Medulla oblongata (tissue), 1 donor: ENCODE measurements around the gene CHL1.

Source experiments
- DNase-seq: peaks from one replicate; pipeline ENCODE4 v3.0.0-alpha.2; 2015; ENCODE audit errors: extremely low spot score

CHL1 gene

DNA sequence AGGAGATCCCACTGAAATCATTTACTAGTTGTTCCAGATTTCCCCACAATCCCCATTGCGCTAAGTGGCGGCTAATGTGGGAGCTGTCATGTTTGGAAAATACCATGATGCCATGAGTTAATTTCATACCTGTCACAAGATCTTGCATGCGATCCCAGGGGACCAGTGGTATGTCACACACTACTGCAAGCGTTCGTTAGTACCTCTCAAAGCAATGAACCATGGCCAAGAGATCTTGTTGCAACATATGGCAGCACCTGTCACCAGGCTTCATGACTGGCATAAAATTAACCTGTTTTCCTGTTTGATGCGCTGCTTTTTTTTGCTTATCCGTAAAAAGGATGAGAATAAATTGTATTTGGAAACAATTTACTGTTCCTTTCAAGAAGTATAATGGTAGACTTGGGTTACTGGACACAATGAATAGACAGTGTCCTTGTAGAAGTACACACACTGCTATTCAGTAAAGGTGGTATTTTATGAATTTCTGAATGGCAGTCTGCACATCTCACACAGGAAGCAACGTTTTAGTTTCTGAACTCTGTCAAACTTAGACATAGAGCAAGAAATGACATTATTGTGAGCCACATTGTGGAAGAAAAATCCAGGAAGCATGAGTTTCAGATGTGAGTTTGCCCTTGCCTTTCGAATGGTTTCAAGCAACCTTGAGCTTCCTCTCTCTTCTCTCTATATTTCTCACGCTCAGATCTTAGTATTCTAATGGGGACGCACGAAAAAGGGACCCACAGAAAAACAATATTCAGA is 81.9 kb downstream of the CHL1 start:
- DNase-seq = no peak

DNA sequence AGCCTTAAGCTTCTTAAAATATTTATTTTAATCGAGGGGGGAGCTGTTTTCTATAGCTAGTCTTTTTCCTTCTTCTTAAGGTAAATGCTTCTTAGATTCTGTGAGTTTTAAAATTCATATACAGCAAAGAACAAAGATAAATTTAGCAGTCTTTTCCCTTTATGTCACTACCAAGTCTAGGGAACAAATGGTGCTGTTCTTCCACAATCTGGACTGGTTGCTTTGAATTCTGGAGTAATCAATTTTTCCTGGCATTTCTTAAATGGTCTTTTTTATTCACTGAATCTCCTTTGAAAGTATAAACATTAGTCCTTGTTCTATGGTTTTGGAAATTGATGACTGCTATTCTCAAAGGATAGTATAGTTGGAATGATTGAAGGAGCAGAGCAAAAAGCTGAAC is 82.8 kb downstream of the CHL1 start:
- DNase-seq = no peak

DNA sequence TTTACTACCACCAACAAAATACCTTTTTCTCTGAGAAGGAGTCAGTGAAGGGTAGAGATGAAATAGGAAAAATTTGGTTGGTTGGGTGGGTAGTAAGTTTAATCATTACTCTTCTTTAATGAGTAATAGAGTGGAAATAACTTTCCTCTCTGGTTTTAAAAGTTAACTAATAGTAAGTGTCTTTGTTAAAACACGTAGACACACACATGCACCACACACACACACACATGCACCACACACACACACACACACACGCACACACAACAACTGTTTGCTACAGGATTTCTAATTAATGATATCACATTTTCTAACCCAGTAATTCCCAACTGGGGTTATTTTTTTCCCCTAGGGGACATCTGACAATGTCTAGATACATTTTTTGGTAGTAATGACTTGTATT is 84.1 kb downstream of the CHL1 start:
- no peak for DNase-seq

GRCh38 chr3:284322-284721 is 87.8 kb downstream of the CHL1 start:
- DNase-seq = no peak

DNA sequence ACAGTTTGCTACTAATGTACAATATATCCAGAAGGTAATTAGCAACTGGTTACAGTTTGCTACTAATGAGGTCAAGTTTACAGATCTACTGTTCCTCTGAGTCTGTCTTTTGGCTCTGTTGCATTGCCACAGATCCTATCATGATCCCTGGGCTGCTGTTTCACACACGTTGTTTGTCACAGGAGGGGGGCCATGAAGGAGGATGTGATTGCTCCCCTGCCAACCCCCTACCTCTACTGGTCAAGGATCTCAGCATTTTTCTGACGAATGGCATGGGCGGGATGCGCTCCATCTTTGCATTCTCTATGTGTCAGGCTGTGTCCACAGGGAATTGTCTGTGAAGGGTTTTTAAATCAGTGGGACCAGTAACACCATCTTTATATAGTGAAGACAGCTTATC is 91.9 kb downstream of the CHL1 start:
- no peak for DNase-seq

DNA sequence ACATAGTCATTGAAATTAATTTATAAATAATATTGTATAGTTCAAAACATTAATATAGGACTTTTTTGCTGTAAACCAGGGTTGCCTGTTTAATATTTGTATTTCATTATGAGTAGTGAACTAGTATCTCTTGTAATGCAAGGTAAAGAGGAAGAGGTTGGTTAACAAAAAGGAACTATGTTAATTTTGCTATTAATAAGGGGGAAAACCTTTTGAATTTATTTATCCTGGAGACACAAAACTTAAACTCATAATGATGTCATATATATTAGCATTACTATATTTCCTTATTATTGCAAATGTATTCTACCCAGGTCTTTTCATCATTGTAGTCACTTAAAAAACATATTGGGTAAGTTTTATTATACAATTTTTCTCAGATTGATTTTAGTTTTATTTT is 94.5 kb downstream of the CHL1 start:
- DNase-seq = no peak

GRCh38 chr3:291646-292436 is 95.3 kb downstream of the CHL1 start:
- no peak for DNase-seq

DNA sequence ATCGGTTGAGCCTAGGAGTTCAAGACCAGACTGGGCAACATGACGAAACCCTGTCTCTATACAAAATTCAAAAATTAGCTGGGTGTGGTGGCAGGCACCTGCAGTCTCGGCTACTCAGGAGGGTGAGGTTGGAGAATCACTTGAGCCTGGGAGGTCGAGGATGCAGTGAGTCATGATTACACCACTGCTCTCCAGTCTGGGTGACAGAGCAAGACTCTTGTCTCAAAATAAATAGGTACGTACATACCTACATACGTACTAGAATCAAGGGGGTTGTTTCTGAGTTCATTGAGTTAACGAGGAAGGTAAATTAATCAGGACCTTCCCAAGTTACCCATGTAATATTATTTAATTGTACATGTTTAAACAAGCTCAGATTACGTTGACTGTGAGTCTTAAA is 97.5 kb downstream of the CHL1 start:
- no peak for DNase-seq

- no peak for DNase-seq
Observed at GRCh38 chr3:294581-294980, 98.0 kb downstream of the CHL1 start.

- no peak for DNase-seq
Observed at GRCh38 chr3:295166-295565, 98.6 kb downstream of the CHL1 start.

GRCh38 chr3:297585-297984 is 101.0 kb downstream of the CHL1 start:
- no peak for DNase-seq

DNA sequence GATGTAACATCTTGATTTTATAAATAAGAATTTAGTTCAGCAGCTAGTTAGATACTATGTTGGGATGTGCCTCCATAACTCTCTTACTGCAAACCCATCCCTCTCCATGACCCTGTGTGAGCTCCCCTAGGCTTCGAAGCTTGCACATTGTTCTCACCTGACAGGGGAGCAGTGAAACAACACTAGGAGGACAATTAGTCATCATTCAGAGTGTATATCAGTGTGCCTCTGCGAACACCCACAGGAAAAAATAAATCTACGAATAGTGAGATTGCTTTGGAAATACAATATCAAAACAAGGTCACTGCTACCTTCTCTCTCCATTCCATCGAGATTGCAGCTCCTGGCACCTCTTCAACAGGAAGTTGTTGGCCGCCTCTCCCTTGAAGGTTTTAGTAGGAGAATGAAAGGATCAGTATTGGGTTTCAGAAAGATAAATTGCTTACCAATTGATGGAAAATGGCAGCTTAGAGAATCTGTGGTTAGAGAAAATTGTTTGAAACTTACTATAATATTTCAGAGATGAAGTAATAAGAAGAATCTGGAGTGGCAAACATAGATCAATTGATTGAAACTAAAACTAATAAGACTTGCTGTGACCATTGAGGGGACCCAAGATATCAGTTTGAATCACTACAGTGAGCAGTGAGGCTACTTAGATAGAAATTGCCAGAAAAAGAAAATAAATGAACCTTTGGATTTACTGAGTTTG is 103.2 kb downstream of the CHL1 start:
- no peak for DNase-seq

GRCh38 chr3:307182-307581 is 110.6 kb downstream of the CHL1 start:
- no peak for DNase-seq

GRCh38 chr3:308597-309321 is 112.2 kb downstream of the CHL1 start:
- DNase-seq = no peak

- DNase-seq = no peak
Observed at GRCh38 chr3:312160-312733, 115.7 kb downstream of the CHL1 start.

GRCh38 chr3:312911-313310 is 116.3 kb downstream of the CHL1 start:
- no peak for DNase-seq

GRCh38 chr3:317012-317411 is 120.4 kb downstream of the CHL1 start:
- no peak for DNase-seq

- no peak for DNase-seq
Observed at GRCh38 chr3:318903-319302, 122.3 kb downstream of the CHL1 start.

GRCh38 chr3:324423-324822 is 127.9 kb downstream of the CHL1 start:
- DNase-seq = no peak

GRCh38 chr3:325495-325894 is 128.9 kb downstream of the CHL1 start:
- no peak for DNase-seq

GRCh38 chr3:330494-331115 is 134.0 kb downstream of the CHL1 start:
- no peak for DNase-seq
